HG03378 (cell line): ENCODE data around the gene TLX1.

Source experiments
- ATAC-seq: cut with Tn5 transposase; IDR thresholded peaks from one replicate; pipeline ENCODE4 v1.9.1; 2021; ENCODE audit warnings: mild to moderate bottlenecking, moderate library complexity; ENCODE audit not compliant: unreplicated experiment

TLX1 gene

GRCh38 chr10:101130984-101131961 is at the start of gene TLX1:
Gene TLX1 (plus strand): TSS chr10:101131300. CDS start chr10:101131542, 242 bp downstream.
- no peak for ATAC-seq

GRCh38 chr10:101085846-101086245 is 45.3 kb upstream of the TLX1 start:
- no peak for ATAC-seq

- no peak for ATAC-seq
Measured at GRCh38 chr10:101087376-101087775, 43.7 kb upstream of the TLX1 start.

DNA sequence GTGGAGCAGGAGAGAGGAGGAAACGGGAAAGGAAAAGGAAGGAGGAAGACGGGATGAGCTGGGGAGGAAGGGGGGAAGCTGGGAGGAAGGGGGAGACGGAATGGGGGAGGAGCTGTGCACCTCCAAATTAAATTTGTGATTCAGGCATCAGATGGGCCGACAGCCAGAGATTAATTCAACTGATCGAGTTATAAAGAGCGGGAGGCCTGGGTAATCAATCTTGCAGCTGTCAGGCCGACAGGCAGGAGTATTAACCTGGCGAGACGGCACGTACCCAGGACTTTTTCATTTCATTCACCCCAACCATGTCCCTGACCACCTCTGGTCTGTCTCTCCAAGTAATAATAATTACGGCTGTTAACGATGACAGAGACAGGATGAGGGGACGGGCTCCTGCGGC is 43.1 kb upstream of the TLX1 start:
- ATAC-seq, result no peak

DNA sequence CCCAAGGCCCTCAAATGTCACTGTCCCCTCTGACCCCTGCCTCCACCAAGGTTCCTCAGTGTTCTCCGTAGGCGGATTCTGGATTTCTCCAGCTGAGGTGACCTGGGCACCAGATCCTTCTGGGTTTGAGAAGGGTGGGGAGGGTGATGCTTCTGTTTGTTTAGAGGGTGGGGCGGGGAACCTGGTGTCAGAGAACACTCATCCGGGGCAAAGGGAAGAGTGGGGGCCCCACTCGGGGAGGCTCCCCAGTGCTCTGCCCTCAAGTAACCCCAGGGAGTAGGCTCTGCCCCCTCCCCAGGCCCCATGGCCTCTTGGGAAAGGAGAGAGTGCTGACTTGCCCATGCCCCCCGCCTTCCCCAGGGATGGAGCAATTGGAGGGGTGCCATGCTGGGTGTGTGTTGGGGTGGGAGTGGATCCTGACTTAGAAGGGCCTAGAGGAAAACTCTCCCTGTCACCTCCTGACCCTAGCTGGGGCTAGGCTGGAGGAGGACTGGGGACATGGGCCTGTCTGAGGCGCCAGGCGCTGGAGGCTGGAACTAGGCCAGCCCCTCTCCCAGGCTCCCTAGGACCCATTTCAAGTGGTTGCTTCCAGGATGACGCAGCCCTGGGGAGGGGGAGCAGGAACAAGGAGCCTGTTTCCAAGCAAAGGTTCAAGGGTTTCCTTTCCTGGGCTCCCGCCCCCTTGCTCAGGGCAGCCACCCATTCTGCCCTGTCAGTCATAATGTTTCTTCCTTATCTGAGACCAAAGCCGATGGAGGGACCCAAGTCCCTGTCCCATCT is 41.4 kb upstream of the TLX1 start:
- ATAC-seq, result no peak

DNA sequence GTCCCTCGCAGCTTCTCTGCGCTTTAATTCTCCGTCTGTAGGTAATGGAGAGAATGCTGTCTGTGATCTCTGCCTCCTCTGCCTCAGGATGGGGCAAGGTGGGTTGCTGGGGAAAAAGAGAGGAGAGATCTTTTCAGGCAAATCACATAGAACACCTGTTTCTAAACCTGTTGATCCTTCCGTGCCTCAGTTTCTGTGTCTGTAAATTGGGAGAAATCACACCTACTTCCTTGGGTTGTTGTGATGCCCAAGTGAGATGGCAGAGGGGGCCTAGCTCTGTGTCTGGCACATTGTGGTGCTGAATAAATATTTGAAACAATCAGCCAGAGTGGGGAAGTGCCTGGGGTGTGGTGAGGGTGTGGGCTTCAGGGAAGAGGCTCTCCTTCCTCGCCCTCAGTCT is 40.5 kb upstream of the TLX1 start:
- no peak for ATAC-seq

- no peak for ATAC-seq
Measured at GRCh38 chr10:101091546-101092290, 39.4 kb upstream of the TLX1 start.

DNA sequence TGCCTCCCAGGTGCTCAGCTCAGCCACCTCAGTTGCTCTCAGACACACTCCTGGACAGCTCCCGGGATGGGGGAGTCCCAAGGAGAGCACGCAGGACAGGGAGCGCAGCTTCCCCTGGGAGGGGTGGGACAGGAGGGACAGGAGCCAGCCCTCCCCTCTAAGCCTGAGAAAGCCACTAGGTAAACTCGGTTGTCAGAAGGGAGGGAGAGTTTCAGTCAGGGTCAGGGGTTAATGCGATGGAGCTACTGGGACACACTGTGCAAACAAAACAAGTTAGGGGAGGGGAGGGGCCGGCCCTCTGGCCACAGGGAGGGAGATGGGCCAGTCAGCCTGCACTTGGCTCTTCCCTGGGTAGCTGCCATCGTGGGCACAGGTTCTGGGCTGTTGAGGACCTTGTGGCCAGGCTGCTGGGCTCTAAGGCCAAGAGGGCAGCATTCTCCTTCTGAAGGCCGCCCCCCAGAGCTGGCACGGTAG is 38.2 kb upstream of the TLX1 start:
- no peak for ATAC-seq

GRCh38 chr10:101094121-101094879 is 36.8 kb upstream of the TLX1 start:
- ATAC-seq, result no peak

- ATAC-seq, result no peak
Measured at GRCh38 chr10:101095004-101095403, 36.1 kb upstream of the TLX1 start.

DNA sequence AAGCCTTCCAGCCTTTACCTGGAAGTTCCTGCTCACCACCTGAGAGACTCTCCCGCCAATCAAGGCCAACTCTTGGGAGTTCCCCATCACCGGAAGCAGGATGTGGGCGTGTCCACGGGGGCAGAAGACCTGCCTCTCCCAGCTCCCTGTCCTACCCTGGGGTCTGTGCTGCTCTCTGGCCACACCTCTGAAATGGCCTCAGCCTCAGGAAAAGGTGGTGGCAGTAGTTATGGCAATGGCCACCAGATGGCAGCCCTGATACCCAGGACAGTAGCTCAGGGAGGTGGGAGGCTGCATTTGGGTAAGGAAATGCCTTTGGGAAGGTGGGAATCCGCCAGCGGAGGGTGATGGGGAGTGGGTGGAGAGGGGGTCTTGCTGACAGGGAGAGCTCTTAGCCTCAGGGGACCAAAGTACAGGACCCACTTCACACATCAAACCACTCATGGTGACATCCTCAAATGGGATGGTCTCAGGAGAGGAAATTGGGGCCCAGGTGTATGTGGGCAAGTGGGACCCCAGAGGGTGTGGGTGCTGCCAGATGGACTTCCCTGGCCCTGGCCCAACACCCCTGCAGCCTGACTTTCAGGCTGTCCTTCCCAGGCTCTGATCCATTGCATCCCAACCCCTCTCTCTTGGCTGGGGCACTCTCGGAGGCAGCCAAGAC is 35.4 kb upstream of the TLX1 start:
- ATAC-seq, result no peak

- no peak for ATAC-seq
Measured at GRCh38 chr10:101096378-101096777, 34.7 kb upstream of the TLX1 start.

DNA sequence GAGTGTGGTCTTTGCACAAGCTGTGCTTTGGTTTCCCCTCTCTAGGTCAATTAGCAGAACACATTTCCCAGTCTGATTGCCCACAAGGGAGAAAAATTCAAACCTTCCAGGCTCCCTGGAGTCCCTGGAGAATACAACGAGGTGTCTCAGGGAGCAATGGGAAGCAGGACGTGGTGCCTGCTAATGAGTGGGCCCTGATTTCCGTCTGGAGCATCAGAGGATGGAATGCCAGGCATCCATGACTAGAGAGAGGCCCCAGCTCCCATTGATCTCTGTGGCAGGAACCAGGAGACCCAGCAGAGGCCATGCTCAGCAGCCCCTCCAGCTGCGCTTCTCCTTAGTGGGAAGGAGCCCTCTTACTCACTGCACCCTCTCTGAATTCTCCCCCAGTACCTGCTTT is 33.2 kb upstream of the TLX1 start:
- no peak for ATAC-seq

DNA sequence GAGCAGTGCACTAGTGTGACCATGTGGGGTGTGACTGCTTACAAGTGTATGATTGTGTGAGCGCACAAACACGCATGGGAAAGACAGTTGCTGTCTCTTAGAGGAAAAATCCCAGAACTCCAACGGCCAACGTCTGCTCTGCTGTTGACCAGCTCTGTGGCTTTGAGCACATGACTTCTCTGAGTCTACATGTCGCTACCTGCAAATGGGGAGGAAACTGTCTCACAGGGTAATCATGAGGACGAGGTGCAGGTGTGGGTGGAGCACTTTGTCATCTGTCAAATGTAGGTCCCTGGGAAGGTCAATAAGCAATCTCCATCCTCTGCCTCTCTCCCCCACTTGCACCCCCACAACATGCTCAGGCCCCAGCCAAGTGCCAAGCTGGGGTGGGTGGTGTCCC is 31.2 kb upstream of the TLX1 start:
- ATAC-seq, result no peak

DNA sequence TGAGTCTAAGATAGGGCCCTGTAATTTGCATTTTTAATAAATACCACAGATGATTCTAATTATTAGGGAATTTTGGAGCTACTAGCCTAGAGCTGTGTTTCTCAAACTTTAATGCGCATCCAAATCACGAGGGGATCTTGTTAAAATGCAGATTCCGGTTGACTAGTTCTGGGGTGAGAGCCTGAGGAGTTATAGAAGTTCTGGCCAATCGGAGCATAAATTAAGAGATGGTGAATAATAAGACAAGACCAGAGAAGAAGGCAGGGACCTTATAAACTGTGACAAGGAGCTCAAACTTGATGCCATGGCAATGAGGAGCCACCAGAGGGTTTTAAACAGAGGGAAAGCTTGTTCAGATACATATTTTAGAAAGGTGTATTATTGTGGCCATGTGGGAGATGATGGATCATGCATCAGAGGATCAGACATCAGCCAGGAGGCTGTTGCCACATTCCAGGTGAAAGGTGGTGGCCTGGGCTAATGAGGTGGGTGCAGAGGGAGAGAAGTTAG is 29.7 kb upstream of the TLX1 start:
- no peak for ATAC-seq

- ATAC-seq, result no peak
Measured at GRCh38 chr10:101103430-101103829, 27.7 kb upstream of the TLX1 start.

GRCh38 chr10:101106351-101106750 is 24.7 kb upstream of the TLX1 start:
- no peak for ATAC-seq

DNA sequence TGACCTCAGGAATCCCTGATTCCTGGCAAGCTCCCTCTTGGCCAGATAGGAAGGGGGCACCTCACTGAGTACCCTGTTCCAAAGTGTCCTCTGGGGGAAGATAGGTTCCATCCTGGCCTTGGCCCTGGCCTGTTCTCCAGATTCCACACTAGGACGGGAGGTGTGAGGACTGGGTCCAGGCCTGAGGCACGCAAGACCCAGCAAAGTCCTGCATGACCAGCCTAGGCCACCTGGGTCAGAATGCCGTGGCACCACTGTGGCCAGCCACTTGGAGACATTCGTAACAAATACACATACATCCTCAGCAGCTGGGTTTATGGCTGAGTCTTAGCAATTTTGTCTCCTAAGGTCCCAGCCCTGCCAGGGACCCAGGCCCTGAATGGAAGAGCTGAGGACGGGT is 23.3 kb upstream of the TLX1 start:
- no peak for ATAC-seq

- ATAC-seq, result no peak
Measured at GRCh38 chr10:101110856-101111523, 20.1 kb upstream of the TLX1 start.
